ENCODE data around the gene MAPK8IP2.
"Not testable (repeated sequence)": the region's sequence is repeated elsewhere in the genome, so short reads cannot be mapped to it uniquely, and the experiment has no call there.

The MAPK8IP2 gene

DNA sequence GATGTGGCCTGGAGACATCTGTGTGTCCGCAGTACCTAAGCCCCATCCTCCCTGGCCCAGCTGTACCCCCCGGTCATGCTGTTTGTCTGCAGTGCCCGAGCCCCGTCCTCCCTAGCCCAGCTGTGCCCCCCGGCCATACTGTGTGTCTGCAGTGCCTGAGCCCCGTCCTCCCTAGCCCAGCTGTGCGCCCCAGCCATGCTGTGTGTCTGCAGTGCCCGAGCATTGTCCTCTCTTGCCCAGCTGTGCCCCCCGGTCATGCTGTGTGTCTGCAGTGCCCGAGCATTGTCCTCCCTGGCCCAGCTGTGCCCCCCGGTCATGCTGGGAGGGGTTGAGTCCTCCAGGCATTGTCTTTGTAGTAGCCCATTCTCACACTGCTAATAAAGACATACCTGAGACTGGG lies 35.0 kb downstream of the MAPK8IP2 start:
- H3K9ac ChIP-seq (ENCODE audit: low read depth in 1 of 2, low read length in 2 of 2): no peak overlapping the region
- H3K4me3 ChIP-seq (ENCODE audit: low read length in 2 of 2): no peak overlapping the region
- no peak overlapping the region for H3K27ac ChIP-seq (ENCODE audit: low read depth in 2 of 2, low read length in 2 of 2)
- no peaks in the 10 kb centered on the region for H3K36me3 ChIP-seq (ENCODE audit: control insufficient read depth in 2 of 2, insufficient read depth in 2 of 2, low read length in 2 of 2)
- H3K9me3 ChIP-seq (ENCODE audit: control insufficient read depth in 2 of 2, low read length in 2 of 2): no peaks in the 10 kb centered on the region
- no peaks in the 10 kb centered on the region for H3K4me1 ChIP-seq (ENCODE audit: control insufficient read depth in 2 of 2, insufficient read depth in 2 of 2, low read length in 2 of 2)
- no peaks in the 10 kb centered on the region for H3K27me3 ChIP-seq (ENCODE audit: control insufficient read depth in 2 of 2, insufficient read depth in 2 of 2, low read length in 2 of 2)

DNA sequence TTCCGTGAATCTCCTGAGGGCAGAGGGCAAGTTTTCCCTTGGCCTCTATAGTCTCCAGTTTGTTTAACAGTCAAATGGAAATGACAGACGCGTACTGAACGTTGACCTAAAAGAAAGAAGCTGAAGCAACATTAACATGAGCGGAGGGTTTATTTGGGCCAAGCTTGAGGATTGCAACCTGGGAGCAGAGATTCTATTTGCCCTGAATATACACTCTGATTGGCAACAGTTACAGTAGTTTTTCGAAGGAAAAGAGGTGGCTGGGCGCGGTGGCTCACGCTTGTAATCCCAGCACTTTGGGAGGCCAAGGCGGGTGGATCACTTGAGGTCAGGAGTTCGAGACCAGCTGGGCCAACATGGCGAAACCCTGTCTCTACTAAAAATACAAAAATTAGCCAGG lies 39.7 kb downstream of the MAPK8IP2 start:
- not testable (repeated sequence) for H3K9ac ChIP-seq (ENCODE audit: low read depth in 1 of 2, low read length in 2 of 2); H3K36me3 ChIP-seq (ENCODE audit: control insufficient read depth in 2 of 2, insufficient read depth in 2 of 2, low read length in 2 of 2); H3K9me3 ChIP-seq (ENCODE audit: control insufficient read depth in 2 of 2, low read length in 2 of 2); H3K27me3 ChIP-seq (ENCODE audit: control insufficient read depth in 2 of 2, insufficient read depth in 2 of 2, low read length in 2 of 2); H3K4me3 ChIP-seq (ENCODE audit: low read length in 2 of 2); H3K27ac ChIP-seq (ENCODE audit: low read depth in 2 of 2, low read length in 2 of 2); H3K4me1 ChIP-seq (ENCODE audit: control insufficient read depth in 2 of 2, insufficient read depth in 2 of 2, low read length in 2 of 2)

DNA sequence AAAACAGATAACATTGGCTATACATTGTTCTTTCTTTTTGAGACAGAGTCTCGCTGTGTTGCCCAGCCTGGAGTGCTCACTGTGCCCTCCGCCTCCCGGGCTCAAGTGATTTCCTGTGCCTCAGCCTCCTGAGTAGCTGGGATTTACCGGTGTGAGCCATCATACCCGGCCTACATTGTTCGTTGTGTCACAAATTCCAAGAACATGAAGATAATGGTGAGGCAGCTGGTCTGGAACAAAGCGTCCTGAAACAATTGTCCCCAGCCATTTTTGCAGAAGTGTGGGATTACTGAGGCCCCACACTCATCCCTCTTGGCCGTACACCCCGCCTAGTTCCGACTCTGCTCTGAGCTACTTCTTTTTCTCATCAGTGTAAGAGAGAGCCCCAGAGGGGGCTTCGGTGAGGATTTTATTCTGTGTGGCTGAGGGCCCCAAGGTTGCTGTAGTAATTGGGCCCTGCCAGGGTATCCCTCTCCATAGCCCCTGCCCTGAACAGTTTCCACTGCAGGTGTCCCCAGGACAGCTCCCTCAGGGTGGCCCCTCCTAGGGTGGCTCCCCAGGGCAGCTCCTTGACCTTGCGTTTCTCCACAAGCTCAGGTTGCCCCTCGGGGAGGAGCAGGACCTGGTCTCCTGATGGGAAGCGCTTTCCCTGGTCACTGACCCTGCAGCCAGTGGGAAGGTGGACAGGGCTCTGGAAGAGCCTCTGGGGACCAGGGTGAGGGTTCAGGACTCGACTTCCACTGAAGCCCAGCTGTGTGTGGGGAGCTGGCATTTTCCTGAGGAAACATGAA lies 40.5 kb downstream of the MAPK8IP2 start:
- peaks cover 8 to 11% of the 10 kb centered on the region in 2 donors for H3K27me3 ChIP-seq (ENCODE audit: control insufficient read depth in 2 of 2, insufficient read depth in 2 of 2, low read length in 2 of 2)
- no peak overlapping the region for H3K27ac ChIP-seq (ENCODE audit: low read depth in 2 of 2, low read length in 2 of 2)
- H3K9ac ChIP-seq (ENCODE audit: low read depth in 1 of 2, low read length in 2 of 2): no peak overlapping the region
- no peaks in the 10 kb centered on the region for H3K4me1 ChIP-seq (ENCODE audit: control insufficient read depth in 2 of 2, insufficient read depth in 2 of 2, low read length in 2 of 2)
- H3K36me3 ChIP-seq (ENCODE audit: control insufficient read depth in 2 of 2, insufficient read depth in 2 of 2, low read length in 2 of 2): no peaks in the 10 kb centered on the region
- no peaks in the 10 kb centered on the region for H3K9me3 ChIP-seq (ENCODE audit: control insufficient read depth in 2 of 2, low read length in 2 of 2)
- no peak overlapping the region for H3K4me3 ChIP-seq (ENCODE audit: low read length in 2 of 2)

DNA sequence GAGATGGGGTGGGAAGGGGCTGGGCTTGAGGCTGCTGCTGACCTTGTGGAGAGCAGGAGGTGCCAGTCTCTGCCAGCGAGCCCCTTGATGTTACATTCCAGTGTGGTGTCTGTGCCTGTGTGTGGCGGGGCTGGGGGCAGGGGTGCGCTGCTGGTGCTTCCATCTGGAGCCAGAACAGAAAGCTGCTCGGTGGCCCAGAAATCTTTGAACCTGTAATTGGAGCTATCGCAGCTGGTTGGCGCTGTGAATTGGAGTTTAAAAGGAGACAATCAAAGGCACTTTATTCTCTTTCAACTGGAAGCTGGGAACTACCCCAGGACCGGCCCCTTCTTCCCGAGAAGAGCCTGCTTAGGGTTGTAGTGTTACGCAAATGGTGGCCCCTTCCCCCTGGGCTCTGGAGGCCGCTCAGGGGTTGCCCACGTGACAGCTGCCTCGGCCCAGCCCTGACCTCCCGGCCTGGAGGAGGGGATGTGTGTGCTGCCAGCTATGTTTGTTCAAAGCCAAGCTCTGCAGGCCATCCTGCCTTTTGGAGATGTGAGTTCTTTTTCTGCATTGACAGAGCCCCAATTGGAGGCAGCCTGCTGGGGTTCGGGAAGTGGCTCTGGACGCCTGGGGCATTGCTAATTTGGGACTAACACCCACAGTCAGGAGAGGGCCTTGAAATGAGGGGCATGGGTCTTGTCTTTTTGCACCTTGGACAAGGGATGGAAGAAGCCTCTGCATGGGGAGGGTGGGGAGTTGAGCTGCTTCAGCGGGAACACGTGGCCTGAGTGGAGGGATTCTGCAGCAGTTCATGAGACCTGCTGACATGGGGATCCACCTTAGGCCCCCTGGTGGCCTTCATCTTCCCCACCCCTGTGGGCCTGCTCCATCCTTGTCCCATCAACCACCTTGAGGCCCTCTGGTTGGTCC lies 41.4 kb downstream of the MAPK8IP2 start:
- Histone ChIP-seq H3K27me3 (ENCODE audit: control insufficient read depth in 2 of 2, insufficient read depth in 2 of 2, low read length in 2 of 2) (peaks cover 8 to 11% of the 10 kb centered on the region in 2 donors), H3K9me3 (ENCODE audit: control insufficient read depth in 2 of 2, low read length in 2 of 2) (no peaks in the 10 kb centered on the region), H3K36me3 (ENCODE audit: control insufficient read depth in 2 of 2, insufficient read depth in 2 of 2, low read length in 2 of 2) (no peaks in the 10 kb centered on the region), H3K9ac (ENCODE audit: low read depth in 1 of 2, low read length in 2 of 2) (no peak overlapping the region), H3K4me1 (ENCODE audit: control insufficient read depth in 2 of 2, insufficient read depth in 2 of 2, low read length in 2 of 2) (no peaks in the 10 kb centered on the region), H3K4me3 (ENCODE audit: low read length in 2 of 2) (no peak overlapping the region), H3K27ac (ENCODE audit: low read depth in 2 of 2, low read length in 2 of 2) (no peak overlapping the region)

DNA sequence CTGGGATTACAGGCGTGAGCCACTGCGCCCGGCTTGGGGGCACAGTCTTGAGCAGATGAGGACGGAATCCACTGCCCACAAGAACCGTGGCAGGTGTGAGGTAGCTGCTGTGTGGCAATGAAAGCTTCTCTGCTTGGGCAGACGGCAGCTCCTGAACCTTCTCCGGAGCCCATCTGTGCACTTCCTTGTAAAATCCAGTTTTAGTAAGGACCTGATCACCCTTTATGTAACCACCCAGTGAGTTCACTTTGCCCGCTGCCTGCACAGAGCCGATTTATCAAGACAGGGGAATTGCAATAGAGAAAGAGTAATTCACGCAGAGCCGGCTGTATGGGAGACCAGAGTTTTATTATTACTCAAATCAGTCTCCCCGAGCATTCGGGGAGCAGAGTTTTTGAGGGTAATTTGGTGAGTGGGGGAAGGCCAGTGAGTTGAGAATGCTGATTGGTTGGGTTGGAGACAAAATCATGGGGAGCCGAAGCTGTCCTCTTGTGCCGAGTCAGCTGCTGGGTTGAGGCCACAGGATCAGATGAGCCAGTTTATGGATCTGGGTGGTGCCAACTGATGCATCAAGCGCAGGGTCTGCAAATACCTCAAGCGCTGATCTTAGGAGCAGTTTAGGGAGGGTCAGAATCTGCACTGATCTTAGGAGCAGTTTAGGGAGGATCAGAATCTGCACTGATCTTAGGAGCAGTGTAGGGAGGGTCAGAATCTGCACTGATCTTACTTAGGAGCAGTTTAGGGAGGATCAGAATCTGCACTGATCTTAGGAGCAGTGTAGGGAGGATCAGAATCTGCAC lies 42.6 kb downstream of the MAPK8IP2 start:
- not testable (repeated sequence) for H3K9me3 ChIP-seq (ENCODE audit: control insufficient read depth in 2 of 2, low read length in 2 of 2); H3K4me1 ChIP-seq (ENCODE audit: control insufficient read depth in 2 of 2, insufficient read depth in 2 of 2, low read length in 2 of 2); H3K36me3 ChIP-seq (ENCODE audit: control insufficient read depth in 2 of 2, insufficient read depth in 2 of 2, low read length in 2 of 2); H3K9ac ChIP-seq (ENCODE audit: low read depth in 1 of 2, low read length in 2 of 2); H3K4me3 ChIP-seq (ENCODE audit: low read length in 2 of 2); H3K27ac ChIP-seq (ENCODE audit: low read depth in 2 of 2, low read length in 2 of 2)
- H3K27me3 ChIP-seq (ENCODE audit: control insufficient read depth in 2 of 2, insufficient read depth in 2 of 2, low read length in 2 of 2): peaks cover 8 to 11% of the 10 kb centered on the region in 2 donors

DNA sequence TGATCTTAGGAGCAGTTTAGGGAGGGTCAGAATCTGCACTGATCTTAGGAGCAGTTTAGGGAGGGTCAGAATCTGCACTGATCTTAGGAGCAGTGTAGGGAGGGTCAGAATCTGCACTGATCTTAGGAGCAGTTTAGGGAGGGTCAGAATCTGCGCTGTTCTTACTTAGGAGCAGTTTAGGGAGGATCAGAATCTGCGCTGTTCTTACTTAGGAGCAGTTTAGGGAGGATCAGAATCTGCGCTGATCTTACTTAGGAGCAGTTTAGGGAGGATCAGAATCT lies 43.2 kb downstream of the MAPK8IP2 start:
- H3K27me3 ChIP-seq (ENCODE audit: control insufficient read depth in 2 of 2, insufficient read depth in 2 of 2, low read length in 2 of 2): peaks cover 8 to 11% of the 10 kb centered on the region in 2 donors
- H3K4me1 ChIP-seq (ENCODE audit: control insufficient read depth in 2 of 2, insufficient read depth in 2 of 2, low read length in 2 of 2); H3K4me3 ChIP-seq (ENCODE audit: low read length in 2 of 2); H3K27ac ChIP-seq (ENCODE audit: low read depth in 2 of 2, low read length in 2 of 2); H3K9me3 ChIP-seq (ENCODE audit: control insufficient read depth in 2 of 2, low read length in 2 of 2); H3K9ac ChIP-seq (ENCODE audit: low read depth in 1 of 2, low read length in 2 of 2); H3K36me3 ChIP-seq (ENCODE audit: control insufficient read depth in 2 of 2, insufficient read depth in 2 of 2, low read length in 2 of 2): not testable (repeated sequence)

DNA sequence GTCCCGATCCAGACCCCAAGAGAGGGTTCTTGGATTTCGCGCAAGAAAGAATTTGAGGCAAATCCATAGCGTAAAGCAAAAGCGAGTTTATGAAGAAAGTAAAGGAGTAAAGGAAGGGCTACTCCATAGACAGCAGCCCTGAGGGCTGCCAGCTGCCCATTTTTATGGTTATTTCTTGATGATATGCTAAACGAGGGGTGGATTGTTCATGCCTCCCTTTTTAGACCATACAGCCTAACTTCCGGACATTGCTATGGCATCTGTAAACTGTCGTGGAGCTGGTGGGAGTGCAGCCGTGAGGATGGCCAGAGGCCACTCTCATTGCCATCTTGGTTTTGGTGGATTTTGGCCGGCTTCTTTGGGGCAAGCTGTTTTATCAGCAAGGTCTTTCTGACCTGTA lies 52.7 kb downstream of the MAPK8IP2 start:
- no peaks in the 10 kb centered on the region for H3K4me1 ChIP-seq (ENCODE audit: control insufficient read depth in 2 of 2, insufficient read depth in 2 of 2, low read length in 2 of 2)
- no peaks in the 10 kb centered on the region for H3K36me3 ChIP-seq (ENCODE audit: control insufficient read depth in 2 of 2, insufficient read depth in 2 of 2, low read length in 2 of 2)
- no peaks in the 10 kb centered on the region for H3K9me3 ChIP-seq (ENCODE audit: control insufficient read depth in 2 of 2, low read length in 2 of 2)
- peaks cover 0 to 8% of the 10 kb centered on the region in 2 donors for H3K27me3 ChIP-seq (ENCODE audit: control insufficient read depth in 2 of 2, insufficient read depth in 2 of 2, low read length in 2 of 2)
- H3K27ac ChIP-seq (ENCODE audit: low read depth in 2 of 2, low read length in 2 of 2): no peak overlapping the region
- H3K9ac ChIP-seq (ENCODE audit: low read depth in 1 of 2, low read length in 2 of 2): no peak overlapping the region
- H3K4me3 ChIP-seq (ENCODE audit: low read length in 2 of 2): no peak overlapping the region

DNA sequence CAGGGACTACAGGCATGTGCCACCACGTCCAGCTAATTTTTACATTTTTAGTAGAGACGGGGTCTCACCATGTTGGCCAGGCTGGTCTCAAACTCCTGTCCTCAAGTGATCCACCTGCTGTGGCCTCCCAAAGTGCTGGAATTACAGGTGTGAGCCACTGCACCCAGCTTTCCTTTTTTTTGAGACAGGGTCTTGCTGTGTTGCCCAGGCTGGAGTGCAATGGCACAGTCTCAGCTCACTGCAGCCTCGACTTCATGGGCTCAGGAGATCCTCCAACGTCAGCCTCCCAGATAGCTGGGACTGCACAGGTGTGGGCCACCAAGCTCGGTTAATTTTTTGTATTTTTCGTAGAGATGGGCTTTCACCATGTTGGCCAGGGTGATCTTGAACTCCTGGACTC lies 54.1 kb downstream of the MAPK8IP2 start:
- H3K36me3 ChIP-seq (ENCODE audit: control insufficient read depth in 2 of 2, insufficient read depth in 2 of 2, low read length in 2 of 2); H3K9ac ChIP-seq (ENCODE audit: low read depth in 1 of 2, low read length in 2 of 2); H3K4me1 ChIP-seq (ENCODE audit: control insufficient read depth in 2 of 2, insufficient read depth in 2 of 2, low read length in 2 of 2); H3K27me3 ChIP-seq (ENCODE audit: control insufficient read depth in 2 of 2, insufficient read depth in 2 of 2, low read length in 2 of 2); H3K9me3 ChIP-seq (ENCODE audit: control insufficient read depth in 2 of 2, low read length in 2 of 2); H3K27ac ChIP-seq (ENCODE audit: low read depth in 2 of 2, low read length in 2 of 2); H3K4me3 ChIP-seq (ENCODE audit: low read length in 2 of 2): not testable (repeated sequence)

DNA sequence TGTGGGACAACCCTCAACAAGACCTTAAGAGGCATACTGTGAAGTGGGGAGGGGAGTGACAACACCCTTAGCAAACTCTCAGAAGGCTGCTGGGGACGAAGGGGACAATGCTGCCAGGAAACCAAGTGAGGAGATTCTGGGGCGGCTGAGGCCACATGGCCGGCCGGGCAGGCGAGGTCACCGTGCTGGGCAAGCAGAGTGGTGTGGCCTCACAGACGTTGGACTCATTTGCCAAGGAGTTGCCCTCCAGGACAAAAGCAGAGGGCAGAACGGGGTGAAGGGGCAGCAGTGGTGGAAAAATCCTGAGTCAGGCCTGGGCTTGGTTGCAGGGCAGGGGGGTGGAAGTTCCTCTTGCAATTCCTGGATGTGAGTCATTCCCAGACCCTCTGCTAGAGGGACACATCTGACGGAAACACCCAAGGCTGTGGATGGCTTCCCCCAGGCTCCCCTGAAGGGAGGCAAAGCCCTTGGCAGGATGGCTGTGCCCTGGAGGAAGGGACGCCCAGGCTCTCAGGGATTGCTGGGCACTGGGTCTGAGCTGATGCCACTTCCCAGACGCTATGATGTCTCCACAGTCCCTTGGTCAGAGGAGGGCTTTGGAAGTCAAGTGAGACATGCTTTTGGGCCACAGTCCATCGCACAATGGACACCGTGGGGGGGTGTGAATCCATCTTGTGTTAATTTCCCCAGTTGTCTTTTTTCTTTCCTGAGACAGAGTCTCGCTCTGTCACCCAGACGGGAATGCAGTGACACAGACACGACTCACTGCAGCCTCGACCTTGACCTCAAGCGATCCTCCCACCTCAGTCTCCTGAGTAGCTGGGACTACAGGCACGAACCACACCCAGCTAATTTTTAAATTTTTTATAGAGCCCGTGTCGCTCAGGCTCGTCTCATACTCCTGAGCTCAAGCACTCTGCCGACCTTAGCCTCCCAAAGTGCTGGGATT lies 55.8 kb downstream of the MAPK8IP2 start:
- Histone ChIP-seq H3K9me3 (ENCODE audit: control insufficient read depth in 2 of 2, low read length in 2 of 2) (no peaks in the 10 kb centered on the region), H3K36me3 (ENCODE audit: control insufficient read depth in 2 of 2, insufficient read depth in 2 of 2, low read length in 2 of 2) (no peaks in the 10 kb centered on the region), H3K27me3 (ENCODE audit: control insufficient read depth in 2 of 2, insufficient read depth in 2 of 2, low read length in 2 of 2) (peaks cover 0 to 8% of the 10 kb centered on the region in 2 donors), H3K9ac (ENCODE audit: low read depth in 1 of 2, low read length in 2 of 2) (no peak overlapping the region), H3K4me3 (ENCODE audit: low read length in 2 of 2) (no peak overlapping the region), H3K27ac (ENCODE audit: low read depth in 2 of 2, low read length in 2 of 2) (peak overlapping the region in 1 of 2 donors; percentile 13), H3K4me1 (ENCODE audit: control insufficient read depth in 2 of 2, insufficient read depth in 2 of 2, low read length in 2 of 2) (no peaks in the 10 kb centered on the region)

Data from mucosa of rectum (tissue), 2 donors.